Inflammatory macrophage treated with lipopolysaccharide for 4 hours (primary cell): ENCODE measurements around the gene KRT74.

Experiments
- DNase-seq: peaks from one replicate; pipeline ENCODE4 v3.0.0-alpha.2; 2020

KRT74 gene

DNA sequence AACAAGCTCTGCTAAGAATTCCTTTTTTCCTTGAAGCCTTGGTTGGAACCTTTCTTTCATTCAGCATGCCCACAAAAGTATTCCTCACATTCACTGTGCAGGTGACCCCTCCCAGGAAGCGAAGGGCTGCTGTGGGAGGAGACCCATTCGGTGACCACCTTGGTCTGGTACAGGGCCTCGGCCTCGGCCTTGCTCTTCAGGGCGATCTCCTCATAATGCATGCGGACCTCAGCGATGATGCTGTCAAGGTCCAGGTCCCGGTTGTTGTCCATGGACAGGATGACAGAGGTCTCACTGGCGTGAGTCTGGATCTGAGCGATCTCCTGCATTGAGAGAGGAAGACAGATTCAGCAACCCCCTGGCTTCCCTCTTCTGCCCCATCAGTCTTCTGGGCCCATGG, 3.1 kb downstream of the KRT74 start:
- DNase-seq: no peak

DNA sequence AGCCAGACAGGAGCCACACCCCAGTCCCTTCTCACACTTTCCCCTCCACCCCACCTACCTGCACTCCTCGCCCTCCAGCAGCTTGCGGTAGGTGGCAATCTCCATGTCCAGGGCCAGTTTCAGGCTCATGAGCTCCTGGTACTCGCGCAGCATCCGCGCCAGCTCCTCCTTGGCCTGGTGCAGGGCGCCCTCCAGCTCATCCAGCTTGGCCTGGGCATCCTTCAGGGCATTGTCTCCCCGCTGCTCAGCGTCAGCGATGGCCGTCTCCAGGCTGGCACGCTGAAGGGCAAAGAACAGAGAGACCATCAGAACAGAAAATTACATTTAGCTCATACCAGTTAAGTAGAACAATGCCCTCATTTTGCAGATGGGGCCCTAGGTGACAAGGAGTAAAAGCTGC, 5.5 kb downstream of the KRT74 start:
- DNase-seq: no peak

DNA sequence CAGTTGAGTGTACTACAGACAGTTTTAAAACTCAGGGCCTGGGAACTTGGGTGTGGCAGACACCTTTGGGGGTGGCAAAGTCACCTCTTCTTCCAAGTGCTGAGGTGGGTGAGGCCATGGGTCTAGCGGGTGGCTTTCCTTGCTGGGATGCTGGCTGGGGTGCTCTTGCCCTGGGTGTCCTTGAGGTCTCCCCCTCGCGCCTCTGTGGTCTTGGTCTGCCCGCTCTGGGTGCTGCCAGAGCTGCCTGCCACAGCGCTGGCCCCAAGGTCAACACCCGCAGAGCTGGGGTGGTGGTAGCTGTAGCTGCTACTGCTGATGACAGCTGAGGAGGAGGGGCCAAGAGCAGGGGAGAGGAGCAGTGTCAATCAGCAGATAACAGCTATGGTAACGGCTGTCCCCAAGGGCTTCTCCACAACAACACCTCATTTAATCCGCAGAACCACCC, 6.8 kb downstream of the KRT74 start:
- DNase-seq: no peak

DNA sequence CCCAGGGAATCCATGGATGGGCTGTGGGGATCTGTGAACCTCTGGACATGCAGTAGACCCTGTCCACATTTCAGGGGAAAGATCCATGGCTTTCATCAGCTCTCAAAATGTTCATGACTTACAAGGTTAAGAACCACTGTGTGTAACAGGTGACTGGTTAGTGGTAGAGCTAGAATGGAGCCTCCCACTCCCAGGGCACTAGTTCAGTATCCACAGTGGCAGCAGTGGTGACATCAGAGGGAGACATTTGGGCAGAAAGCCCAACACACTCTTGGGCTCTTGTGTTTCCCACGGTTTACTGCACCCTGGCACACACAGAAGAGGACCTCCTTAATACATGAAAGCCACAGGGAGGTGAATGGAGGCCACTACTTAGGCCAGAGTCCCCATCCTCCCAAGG, 9.1 kb downstream of the KRT74 start:
- DNase-seq: no peak

DNA sequence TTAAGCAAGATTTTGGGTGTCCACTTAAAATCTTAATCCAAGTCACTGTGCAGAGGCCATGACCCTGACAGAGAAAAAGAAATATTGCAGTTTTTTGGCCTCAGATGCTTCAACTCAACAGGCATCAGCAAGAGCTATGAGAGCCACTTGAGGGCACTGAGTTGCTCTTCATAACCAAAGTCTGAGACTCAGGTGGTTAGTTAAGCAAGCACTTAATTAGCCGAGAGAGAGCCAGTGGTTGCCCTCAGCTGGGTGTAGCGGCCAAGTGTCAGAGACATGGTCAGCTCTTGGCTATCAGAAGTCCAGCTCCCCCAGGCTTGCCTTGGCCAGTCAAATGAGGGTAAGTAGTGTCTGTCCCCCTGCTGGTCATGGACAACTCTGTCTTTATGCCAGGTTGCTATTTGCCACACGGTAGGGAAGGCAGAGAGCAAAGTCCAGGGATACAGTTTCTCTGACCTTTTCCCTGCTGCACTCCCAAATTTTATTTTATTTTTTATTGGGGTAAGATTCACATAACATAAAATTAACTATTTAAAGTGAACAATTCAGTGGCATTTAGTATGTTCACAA, 11.7 kb downstream of the KRT74 start:
- peak; percentile 7 for DNase-seq

DNA sequence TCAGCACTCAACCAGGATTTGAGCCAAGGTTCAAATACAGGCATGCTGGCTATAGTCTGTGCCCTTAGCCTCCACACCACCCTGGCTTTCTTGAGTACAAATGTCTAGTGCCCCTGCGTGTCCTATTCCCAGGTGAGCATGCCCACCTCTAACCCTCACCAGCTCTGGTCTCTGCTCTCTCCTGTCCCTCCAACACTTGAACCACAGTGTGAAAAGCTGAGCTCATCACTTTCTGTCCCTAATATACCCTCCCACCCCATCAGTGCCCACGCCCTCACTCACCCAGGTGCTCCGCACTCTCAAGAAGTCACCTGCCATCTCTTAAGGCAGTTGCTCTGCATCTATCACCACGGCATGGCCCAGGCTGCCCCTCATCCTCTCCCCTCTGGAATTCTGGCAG, 13.7 kb downstream of the KRT74 start:
- DNase-seq: no peak

DNA sequence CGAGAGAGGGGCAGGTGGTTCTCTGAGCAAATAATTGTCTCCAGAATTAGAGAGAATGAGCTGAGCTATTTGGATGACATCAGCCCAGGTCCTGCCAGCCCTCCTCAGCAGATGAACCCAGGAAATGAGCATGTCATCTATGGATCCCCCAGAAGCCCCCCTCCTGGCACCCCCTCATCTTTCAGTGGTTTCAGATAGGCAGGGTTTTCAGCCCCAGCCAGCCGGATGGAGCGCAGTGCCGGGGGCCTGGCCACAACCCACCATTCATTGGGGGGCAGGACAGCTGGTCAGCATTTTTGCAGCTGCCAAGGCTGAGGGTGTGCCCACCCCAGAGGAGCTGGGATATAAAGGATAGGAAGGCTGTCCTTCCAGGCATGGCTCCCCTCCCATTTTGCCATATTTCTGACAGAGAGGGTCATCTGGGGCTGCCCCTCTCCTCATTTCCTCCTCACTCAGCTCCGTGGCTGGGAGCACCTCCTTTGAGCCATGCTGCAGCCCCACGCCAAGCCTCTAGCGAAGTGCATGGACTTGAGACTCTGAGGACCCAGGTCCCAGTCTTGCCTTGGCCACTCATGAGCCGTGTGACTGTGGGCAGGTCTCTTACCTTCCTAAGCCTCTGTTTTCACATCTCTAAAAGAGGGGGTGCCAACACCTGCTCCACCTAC, 14.7 kb downstream of the KRT74 start:
- no peak for DNase-seq

DNA sequence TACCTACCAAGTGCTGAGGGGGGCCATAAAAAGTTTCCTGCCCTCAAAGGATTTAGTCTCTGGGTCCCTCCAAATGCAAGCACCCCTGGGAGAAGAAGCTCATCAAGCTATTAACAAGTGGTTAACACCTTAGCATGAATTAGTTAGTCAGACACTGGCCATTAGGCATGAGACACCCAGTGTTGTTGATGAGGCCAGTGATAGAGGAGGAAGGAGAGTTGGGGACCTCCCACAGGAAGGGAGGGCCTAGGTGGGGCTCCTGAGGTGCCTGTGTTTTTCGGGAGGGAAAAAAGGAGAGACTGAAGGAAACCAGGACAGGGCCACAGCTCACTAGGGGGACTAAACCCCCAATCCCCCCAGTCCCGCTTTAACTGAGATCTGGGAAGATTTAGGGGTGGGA, 16.2 kb downstream of the KRT74 start:
- DNase-seq: no peak

DNA sequence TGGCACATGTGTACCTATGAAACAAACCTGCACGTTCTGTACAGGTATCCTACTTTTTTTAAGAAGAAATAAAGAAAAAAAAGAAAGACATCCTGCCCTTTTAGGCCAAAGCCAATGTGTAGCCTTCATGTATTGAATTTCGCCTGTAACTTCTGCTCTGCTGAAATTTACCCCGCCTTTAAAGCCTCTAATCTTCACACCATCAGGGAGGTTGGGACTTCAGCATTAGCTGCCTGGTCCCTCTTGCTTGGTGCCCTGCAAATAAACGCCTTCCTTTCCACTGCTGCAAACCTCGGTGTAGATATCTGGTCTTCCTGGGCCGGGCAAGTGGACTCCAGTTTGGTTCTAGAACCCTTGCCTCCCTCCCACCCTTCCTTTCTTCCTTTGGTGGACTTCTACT, 18.1 kb downstream of the KRT74 start:
- no peak for DNase-seq

DNA sequence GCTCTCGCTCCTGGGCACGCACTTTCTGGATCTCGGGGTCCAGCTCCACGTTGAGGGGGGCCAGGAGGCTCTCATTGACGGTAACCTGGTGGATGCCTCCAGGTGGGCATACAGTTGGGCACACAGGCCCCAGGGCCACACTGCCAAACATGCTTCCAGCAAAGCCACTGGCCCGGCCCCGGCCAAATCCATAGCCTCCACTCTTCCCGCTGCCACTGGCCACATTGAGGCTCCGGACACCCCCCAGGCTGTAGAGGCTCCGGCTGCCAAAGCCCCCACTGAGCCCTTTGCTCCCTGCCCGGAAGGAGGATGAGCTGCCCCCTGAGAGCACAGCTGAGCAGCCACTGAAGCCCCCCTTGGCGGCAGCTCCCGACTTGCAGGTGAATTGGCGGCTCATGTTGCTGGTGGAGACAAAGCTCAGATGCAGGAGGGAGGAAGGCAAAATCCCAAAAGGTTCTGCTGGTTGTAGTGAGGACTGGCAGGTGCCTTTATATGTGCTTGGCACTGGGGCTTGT, 20.9 kb downstream of the KRT74 start, which contains the start of gene KRT71:
KRT71 (minus strand) TSS at position 465 of the 515 bp plus-strand sequence; CDS start at position 397, 68 bp downstream.
- no peak for DNase-seq

DNA sequence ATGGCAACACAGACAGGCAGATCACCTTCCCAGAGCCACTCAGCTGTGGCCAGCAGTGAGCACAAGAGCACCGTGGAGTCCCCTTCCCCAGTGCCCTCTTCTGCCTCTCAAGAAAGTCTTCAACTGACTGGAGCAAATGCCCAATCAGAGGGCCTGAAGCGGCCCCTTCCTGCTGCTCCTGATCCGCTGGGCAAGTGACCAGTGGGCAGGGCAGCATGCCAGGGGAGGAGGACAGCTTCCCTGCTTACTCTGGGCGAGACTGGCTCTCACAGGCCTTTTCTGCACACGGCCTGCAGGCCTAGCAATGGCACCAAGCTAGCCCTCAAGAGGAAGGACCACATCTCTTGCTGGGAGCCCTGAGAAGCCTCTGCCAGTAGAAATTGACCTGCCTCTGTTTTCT, 21.6 kb downstream of the KRT74 start:
- DNase-seq: no peak

DNA sequence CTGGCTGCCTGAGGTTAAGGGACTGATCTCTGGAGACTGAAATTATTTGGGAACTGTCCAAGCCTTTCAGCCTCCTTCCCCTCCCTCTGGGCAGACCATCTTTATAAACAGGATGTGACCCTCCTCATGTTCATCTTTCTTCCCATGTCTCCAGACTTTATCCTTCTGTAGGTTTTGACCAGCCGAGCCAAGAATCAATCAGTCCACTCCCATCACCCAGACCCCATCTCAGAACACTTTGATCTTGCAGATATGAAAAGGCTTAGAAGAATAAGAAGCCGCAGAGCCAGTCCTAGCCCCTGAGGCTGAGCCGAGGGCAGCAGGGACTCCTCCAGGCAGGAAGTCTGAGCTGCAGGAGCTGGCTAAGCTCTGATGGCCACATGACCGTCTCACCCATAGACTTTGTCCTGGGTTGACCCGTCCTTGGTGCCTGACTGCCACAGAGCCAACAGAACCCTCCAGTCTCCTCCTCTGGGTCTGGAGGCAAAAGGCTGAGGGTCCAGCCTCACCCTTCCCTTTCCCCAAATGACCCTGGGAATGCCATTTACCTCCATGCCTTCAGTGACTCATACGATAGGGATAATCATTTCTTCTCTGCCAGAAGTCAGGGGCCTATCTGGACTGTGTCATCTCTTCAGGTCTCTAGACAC, 22.3 kb downstream of the KRT74 start:
- no peak for DNase-seq

DNA sequence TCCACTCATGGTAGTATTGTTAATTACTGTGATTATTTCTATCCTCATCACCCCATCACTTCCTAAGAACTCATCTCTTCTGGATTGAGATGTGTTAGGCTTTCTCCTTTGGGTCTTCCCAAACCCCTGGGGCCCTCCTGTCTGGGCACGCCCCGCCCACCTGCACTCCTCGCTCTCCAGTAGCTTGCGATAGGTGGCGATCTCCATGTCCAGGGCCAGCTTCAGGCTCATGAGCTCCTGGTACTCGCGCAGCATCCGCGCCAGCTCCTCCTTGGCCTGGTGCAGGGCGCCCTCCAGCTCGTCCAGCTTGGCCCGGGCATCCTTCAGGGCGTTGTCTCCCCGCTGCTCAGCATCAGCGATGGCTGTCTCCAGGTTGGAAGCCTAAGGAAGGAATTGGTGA, 27.5 kb downstream of the KRT74 start:
- no peak for DNase-seq

DNA sequence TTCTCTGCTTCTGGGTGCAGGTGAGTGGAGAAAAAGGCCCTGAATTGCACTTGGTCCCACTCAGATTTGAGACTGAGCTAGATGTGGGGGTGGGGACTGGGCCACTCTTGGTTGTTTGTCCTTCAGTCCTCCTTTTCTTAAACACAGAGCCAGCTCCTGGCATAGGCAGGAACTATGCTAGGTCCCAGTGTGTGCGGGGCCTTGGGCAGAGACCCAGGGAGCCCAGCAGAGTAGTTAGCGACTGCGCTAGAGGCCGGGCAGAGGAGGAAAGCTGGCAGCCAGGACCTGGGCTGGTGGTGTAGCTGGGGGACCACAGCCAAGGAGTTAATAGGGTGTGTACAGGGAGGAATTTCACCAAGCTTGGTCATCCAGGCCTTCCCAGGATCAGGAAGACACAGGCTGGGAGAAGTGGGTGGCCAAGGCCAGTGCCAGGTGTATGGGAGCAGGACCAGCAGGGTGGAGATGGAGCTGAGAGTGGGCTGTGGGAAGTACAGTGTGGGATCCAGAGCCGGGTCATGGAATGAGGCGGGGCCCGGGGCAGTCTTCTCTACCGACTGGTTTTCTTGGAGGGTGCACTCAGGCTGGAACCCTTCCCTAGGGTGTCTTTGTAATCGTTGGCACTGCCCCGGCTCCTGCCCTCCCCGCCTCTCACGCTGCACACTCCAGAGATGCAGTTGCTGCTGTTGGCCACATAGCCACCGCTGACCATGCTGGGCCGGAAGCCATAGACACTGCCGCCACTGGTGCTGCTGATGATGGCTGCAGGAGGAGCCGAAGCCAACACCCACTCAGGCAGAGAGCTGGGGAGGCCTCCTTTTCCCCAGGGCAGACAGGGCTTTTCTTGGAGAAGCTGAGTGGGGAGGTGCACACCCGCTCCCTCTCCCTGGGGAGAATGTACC, 29.4 kb downstream of the KRT74 start:
- DNase-seq: no peak

DNA sequence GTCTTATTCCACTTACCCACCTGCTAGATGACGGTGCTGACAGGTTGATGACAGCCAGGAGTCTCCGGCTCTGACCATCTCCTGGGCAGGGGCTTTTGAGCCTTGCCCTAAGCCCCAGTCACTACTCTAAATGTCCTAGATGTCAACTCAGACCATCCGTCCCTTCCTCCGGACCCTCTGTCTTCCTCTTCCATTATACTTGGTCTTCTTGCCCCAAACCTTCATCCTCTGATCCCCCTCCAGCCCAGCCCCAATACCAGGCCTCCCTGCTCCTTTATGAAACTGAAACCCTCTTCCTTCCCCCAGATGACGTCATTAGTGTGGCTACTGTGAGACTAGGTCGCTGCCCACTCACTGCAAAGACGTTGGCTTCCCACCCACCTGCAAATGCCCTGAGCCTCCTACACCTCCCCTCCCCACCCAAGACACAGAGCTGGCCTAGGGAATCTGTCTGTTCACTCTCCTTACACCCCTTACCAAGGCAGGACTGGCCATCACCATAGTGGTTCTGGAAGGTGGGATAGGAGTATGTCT, 30.8 kb downstream of the KRT74 start:
- peak; percentile 35 for DNase-seq

DNA sequence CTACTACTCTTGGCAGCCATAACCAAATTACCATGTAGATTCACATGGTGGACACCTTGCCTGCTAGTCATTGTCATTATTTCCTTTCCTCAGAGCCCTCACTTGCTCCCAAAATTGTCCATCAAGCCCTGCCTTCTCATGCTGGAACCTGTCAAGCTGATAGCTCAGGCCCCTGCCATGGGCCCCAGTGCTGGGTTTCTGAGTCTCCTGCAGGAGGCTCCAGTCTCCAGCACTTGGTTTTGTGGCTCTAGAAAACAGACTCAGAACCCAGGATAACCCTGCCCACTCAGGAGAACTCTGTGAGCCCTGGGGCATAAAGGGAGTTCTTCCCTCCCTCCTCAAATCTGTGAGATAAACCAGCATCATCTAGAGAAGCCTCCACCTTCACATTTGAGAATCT, 31.5 kb downstream of the KRT74 start:
- no peak for DNase-seq

DNA sequence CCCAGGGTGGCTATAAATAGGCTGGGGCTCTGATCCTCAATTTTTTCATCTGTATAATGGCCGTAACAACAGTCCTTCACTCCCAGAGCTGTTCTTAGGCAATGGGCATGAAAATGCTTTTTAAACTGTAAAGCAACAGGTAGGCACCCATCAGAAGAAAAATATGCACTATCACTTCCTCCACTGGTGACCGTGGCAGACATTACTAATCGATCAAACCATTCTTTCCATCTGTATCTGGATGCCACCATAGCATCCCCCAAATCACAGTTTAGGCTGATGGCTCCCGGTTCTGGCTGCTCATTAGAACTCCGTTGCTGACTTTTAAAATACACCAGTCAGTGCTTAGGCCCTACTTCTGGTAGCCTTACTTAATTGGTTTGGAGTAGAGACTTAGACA, 31.9 kb downstream of the KRT74 start:
- DNase-seq: no peak

DNA sequence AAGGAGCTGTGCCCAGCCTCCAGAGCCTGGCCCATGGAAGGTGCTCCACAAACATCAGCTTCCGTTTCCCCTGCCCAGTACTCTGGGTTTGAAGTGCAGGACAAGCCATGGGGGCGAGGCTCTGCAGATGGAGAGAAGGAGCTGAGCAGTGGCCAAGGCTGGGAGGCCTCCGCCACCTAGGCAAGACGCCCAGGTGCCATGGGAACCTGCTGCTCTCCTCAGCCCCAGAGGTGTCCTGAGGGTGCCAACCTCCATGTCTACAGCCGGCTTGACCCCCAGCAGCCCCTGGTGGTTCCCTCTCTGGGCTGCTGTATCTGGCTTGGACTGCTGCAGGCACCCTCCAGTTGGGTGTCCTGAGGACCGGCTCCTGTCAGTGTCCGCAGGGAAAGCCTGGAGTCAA, 33.1 kb downstream of the KRT74 start:
- no peak for DNase-seq

DNA sequence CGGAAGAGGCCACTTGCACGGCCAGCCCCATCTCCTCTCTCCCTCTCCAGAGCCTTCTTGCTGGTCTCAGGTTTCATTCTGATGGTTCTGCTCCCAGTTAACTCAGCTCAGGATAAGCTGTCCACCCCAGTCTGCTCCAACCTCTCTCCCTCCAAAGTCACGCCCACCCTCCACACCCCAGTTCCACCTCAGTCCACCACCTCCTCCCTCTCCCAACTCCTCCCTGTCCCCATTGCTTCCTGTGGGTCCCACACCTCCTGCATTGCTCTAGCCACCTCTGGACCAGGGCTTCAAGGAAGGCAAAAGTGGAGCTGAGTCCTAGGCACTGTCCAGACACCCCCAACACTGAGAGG, 33.8 kb downstream of the KRT74 start:
- DNase-seq: no peak

DNA sequence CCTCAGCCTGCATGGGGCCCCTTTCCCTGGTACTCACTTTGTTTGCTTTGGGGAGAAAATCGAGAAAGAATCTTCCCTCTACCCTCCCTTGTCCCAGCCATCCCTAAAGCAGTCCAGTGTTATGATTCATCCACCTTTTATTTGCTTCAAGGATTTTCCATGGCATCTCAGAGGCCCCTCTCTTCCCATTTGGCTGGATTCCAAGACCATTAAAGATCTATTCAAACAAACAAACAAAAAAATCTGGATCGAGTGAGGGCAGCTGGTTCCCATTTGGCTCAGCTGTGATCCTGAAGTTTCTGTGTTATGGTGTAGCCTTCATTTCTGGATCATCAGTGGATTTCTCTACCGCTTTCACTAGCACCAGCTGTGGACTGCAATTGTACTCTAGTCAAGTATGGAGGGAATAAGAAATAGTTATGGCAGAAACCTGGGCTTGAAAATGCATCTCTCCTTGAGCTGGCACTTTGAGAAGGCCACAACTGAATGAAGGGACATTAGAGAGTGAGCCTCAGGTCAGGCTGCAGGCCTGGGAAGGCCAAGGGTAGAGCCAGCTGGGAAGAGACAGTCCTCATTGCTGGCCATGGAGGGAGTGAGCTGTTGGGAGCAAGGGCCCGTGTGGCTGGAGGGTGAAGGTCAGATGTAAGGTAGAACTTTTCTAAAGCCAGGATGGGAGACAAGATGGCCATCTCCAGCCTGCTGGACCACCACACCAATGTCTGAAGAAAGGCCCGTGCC, 34.4 kb downstream of the KRT74 start:
- no peak for DNase-seq

DNA sequence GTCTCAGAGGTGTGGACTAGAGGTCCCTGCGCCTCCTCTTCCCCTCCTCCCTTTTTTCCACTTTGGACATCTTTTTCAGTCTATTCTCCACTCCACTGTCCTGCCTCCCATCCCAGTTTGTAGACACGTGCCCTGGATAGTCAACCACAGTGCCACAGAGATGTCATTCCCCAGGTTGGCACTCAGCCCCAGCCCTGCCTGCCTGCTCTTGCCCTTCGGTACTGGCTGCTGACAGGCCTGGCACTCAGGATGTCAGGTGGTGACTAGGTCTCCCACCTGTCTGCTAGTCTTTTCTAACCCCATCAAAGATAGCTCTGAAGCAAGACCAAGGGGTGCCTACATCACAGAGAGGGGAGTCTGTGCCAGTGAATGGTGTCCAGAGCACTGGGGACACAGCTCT, 36.5 kb downstream of the KRT74 start:
- no peak for DNase-seq

DNA sequence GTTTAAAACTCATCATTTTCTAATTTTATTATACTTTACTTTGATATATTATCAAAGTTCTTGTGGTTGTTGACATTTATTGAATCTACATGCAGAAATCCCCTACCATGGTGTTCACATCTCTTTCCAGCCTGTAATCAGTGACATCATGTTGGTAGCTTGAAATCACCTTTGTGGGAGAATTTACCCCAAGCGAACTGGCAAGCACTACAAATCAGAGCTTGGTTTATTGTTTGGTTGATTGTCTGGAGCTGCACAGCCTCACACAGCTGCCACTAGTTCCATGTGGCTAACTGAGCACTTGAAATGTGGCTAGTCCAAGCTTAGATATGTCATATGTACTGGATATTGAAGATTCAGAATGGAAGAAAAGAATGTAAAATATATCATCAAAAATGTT, 38.1 kb downstream of the KRT74 start:
- no peak for DNase-seq
